Spleen (tissue), 7 donors: Measurements from ENCODE around the gene CLEC16A.

Experiments used
- CTCF ChIP-seq, 11 experiments: fragments of 200-600 bp in 7 of 11; fragments of 450-650 bp in 4 of 11; sonication (generic) in 4 of 11; IDR thresholded peaks in 8 of 11; conservative IDR thresholded peaks in 3 of 11; 1 replicate in 7 of 11; 2 replicates in 4 of 11; pipeline versions ENCODE4 v1.4.0 to v1.8.0; 2016 to 2021; ENCODE audit warnings: antibody characterized with exemption in 11 of 11, inconsistent platforms in 4 of 11, mild to moderate bottlenecking in 1 of 11
- POLR2A ChIP-seq, 3 donors: fragments of 450-650 bp; IDR thresholded peaks; one replicate each; pipeline ENCODE4 v1.5.1; 2017; ENCODE audit warnings: antibody characterized with exemption in 3 of 3, mild to moderate bottlenecking in 1 of 3
- donor health status: DM: no; HTN: no; CAD: no; lungs with moderate emphysema.
- donor health status: DM: no; HTN: no; CAD: no.
- donor health status: DM: no; HTN: no; CAD: no.

- no peak for TF ChIP-seq CTCF (IDR thresholded peaks at IDR 0.05 in 8 of 11, conservative IDR thresholded peaks at IDR 0.05 in 3 of 11)
- no peak for TF ChIP-seq POLR2A (IDR thresholded peaks at IDR 0.05)
Observed at GRCh38 chr16:11150190-11150589, 205.8 kb downstream of the CLEC16A start.
